ENCODE data around the gene SAMD14. TPM values are rescaled to one million over a fixed set of nuclear protein-coding genes. Genes with fewer than 3 reads are reported as not detected.

The SAMD14 gene
- total RNA-seq, 1 donor from 2014 or later = 21.2 TPM

DNA sequence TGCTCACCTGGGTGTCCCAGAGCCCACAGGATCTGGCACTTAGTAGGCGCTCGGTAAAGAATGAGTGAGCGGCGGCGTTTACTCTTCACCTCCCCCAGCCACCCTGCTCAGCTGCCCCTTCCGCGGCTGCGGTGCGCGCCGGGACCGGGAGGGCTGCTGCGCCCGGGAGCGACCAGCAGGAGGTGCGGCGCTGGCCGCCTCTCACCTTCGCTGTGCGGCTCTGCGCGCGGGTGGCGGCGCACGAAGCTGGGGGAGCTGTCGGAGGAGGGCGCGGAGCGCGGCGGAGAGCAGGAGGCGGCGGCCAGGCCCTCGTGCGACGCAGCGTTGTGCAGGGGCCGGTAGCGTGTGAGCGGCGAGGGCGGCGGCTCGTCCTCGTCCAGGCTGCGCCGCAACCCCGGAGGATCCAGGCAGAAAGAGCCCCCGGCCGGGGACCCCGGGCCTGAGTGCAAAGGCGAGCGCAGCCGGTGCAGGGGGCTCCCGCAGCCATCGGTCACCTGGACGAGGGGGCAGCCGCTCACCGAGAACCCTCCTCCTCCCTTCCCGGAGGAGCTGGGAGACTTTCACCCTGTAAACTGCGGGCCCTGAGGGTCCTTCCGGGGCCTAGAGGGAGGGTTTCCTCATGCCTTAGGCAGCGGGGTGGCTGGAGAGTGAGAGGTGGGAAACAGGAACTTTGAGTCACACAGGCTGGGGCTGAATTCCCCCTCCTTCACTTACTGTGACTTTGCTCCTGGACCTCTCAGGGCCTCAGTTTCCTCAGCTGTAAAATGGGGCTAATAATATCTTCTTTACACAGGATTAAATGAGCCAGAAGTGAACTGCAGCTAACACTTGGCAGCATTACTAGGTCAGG, 12.5 kb downstream of the SAMD14 start:
- FAIRE-seq = no peak
- DNase-seq (ENCODE audit: low spot score in 2 of 2) = no peak

DNA sequence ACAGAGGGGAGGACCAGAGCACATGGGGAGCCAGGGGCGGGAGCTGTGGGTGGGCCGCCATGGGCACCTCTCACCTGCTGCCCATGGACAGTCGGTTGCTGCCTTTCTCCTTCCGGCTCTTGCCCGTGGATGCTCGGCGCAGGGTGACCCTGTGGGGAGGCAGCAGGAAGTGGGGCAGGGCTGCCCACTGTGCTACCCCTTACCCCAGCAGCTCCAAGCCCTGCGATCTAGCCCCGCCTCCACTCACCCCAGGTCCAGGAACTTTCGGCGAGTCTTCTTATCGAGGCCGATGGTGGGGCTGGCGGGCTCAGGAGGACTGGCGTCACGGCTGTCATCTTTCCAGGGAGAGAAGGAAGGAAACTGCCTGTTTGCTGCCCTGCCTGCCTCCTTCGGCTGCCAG, 14.2 kb downstream of the SAMD14 start:
- FAIRE-seq = no peak
- DNase-seq (ENCODE audit: low spot score in 2 of 2) = no peak

DNA sequence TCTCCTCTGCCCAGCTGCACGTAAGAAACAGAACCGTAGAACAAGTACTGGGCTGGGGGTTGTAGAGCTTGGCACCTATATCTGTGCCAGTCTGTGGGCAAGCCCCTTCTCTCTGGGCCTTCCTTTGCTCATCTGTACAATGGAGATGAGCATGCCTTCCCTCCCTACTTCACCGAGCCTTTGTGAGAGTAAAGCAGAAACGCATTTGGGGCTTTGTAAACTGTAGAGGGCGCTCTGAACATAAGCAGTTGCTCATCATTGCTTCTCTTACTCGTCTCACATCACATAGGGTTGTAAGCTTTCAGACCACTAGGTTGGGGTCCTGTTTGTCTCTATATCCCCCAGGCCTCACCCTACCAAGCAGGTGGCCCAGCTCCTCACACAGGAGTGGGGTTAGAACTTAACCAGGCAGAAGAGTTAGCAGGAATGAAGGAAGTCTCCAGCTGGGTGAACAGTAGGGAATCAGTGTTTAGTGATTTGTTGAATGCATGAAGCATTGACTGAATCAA, 15.1 kb downstream of the SAMD14 start:
- FAIRE-seq (no peak), DNase-seq (ENCODE audit: low spot score in 2 of 2) (no peak)

GRCh38 chr17:50114401-50114800, 15.6 kb downstream of the SAMD14 start:
- FAIRE-seq (no peak), DNase-seq (ENCODE audit: low spot score in 2 of 2) (no peak)

DNA sequence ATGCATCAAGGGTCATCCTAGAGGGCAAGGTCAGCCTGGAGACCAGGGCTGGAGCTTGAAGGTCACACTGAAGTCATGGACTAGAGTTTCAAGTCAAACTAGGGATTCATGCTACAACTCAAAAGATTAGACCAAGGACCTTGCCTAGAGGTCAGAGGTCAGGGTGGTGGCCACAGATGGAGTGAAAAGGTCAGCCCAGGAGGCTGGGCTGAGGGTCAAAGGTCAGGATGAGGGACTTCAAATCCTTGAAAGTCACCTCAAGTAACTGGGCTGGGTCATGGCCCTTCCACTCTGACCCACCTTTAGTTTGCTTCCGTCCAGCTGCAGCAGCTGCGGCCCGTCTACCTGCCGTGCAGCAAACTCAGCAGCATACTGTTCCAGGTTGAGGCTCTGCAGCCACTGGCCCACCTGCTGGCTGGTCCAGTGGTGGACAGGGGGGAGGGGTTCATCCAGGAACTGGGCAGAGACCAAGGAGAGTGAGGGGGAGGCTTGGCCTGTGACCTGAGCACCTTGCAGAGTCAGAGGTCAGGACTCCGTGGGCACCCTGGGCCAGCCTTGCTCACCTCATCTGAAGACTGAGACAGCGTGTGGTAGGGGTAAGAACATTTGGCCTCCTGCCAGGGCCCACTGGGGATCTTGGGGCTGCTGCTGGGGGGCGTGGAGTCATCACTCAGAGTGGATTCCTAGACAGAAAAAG, 16.2 kb downstream of the SAMD14 start:
- FAIRE-seq = no peak
- no peak for DNase-seq (ENCODE audit: low spot score in 2 of 2)

- DNase-seq (ENCODE audit: low spot score in 2 of 2) = no peak
- no peak for FAIRE-seq
Observed at GRCh38 chr17:50112694-50113093, 17.3 kb downstream of the SAMD14 start.

DNA sequence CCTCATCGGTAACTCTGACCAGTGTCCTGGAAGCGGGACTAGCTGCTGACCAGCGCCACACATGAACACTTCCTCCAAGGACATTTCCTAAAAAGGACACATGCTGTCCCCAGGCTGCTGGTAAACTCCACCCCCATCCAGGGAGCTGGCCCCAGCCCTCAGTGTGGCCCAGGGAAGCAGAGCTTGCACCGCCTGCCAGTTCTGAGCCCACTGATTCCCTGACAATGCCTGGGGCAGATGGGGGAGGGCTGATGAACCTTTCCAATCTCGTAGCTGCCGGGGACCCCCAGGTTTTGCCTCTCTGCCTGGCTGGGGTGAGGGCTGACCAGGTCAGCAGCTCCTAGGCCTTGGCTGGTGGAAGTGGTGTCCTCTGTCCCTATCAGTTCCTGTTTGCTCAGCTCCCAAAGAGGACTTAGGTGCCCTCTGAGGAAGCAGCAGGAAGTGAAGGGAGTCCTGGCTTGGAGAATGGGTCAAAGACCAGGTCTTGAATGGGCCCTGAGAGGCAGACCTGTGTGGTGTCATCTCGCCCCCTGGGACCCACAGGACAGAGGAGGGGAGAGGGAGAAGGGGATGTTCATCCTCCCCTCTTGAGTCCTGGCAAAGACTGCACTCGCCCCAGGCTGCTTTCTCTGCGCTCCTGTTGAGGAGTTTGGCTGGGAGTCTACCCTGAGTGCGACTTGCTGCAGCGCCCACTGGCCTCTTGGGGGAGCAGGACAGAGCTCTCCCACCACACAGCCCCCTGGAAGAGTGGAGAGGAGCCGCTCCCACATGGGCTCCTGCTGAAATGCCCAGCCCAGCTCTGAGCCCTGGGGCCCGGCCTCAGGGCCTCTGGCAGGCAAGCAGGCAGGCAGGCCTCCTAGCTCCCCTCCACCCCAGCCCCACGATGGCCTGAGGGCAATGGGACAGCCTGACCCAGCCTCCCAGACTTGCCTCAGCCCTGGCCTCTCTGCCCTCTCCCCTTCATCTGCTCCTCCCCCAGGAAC, 18.0 kb downstream of the SAMD14 start:
- DNase-seq (ENCODE audit: low spot score in 2 of 2) (peak in 1 of 2 donors; percentile 70), FAIRE-seq (no peak)

DNA sequence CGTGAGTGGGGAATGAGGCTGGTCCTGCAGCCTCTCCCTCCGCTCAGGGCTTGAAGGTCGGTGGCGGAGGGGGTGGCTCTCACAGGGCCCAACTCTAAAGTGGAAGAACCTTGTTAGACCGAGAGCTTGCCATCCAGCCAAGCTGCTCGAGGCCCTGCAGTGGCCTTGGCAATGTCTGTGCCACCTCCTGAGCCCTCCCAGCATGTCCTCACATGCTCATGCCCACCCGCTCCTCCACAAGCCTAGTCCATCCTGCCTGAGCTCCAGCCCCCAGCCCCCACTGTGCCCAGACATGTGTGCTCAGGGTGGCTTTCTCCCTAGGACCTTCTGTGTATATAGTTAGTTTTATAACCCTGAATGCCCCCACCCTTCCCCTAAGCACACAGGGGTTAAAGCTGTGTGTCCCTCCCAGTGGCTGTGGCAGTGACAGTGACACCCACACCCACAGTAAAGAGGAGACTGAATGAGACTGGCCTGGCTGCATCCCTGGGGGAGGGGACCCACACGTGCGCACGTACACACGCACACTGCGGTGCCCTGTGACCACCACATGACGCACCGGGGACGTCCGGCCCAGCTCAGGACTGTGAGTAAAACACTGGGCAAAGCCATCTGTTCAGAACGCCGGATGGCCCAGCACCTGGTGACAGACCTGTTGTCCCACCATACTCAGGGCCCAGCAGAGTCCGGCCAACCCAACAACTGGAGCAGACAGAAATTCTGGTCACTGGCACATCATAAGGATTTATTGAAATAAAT, 19.2 kb downstream of the SAMD14 start:
- DNase-seq (ENCODE audit: low spot score in 2 of 2) = no peak

GRCh38 chr17:50109785-50110184, 20.2 kb downstream of the SAMD14 start:
- no peak for DNase-seq (ENCODE audit: low spot score in 2 of 2)
- no peak for FAIRE-seq

More for the DNA sequence above, 19.2 kb downstream of the SAMD14 start:
- FAIRE-seq = no peak

GRCh38 chr17:50109207-50109606, 20.8 kb downstream of the SAMD14 start:
- DNase-seq (ENCODE audit: low spot score in 2 of 2) = no peak
- no peak for FAIRE-seq

DNA sequence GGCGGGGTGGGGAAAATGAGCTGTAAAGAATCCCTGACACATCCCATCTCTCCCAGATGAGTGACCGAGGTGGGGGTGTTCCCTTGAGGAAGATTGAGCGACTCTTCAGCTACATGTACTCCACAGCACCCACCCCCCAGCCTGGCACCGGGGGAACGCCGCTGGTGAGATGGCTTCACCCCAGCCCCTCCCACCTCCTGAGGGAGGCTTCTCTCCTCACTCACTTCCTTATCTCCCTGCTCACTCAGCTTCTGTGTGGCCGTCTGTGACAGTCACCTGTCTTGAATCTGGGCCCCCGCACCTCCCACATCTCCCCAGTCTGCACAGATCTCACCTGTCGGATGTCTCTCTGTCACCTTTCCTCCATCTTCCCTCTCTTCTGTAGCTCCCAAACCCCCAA, 21.4 kb downstream of the SAMD14 start:
- no peak for FAIRE-seq
- no peak for DNase-seq (ENCODE audit: low spot score in 2 of 2)

GRCh38 chr17:50107790-50108414, 22.1 kb downstream of the SAMD14 start:
- no peak for FAIRE-seq
- no peak for DNase-seq (ENCODE audit: low spot score in 2 of 2)

- FAIRE-seq = no peak
Observed at GRCh38 chr17:50106393-50107131, 23.4 kb downstream of the SAMD14 start.

GRCh38 chr17:50105811-50106210, 24.1 kb downstream of the SAMD14 start:
- FAIRE-seq = no peak
- no peak for DNase-seq (ENCODE audit: low spot score in 2 of 2)

More at GRCh38 chr17:50106393-50107131, 23.4 kb downstream of the SAMD14 start:
- DNase-seq (ENCODE audit: low spot score in 2 of 2) = no peak

- DNase-seq (ENCODE audit: low spot score in 2 of 2) (no peak), FAIRE-seq (no peak)
Observed at GRCh38 chr17:50103941-50104340, 26.0 kb downstream of the SAMD14 start.

- DNase-seq (ENCODE audit: low spot score in 2 of 2) = no peak
- FAIRE-seq = no peak
Observed at GRCh38 chr17:50103252-50103651, 26.7 kb downstream of the SAMD14 start.

DNA sequence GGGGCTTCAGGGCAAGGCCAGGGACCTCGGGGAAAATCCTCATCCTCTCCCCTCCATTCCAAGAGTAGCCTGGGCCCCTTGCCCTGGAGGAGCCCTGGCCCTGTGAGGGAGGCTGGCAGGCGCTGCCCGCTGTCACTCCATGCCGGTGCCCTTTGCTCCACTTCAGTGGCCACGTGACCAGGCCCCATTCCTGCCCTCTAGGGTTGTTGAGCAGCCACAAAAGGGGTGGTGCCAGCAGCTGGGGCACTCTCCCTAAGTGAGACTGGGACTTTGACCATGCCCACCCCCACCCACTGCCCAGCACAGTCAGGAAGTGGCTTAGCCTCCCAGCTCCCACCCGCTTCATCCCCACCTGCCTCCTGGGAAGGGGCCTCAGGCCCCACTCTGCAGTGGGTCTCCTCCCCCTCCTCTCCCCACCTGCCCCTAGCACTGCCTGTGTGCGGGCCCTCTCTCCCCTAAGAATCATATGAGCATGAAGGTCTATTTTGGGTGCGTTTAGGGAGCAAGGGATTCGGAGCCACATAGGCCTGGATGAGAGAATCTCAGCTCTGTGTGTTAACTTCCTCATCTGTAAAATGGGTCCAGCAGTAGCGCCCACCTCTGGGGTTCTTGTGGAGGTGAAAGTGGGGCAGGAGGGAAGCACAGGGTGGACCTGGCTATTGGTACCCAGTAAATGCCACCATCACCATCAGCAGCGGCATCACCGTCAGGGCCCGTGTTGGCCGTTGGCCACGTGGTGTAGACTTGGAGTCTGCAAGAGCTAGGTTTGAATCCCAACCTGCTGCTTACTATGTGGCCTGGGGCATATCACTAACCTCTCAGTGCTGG, 27.6 kb downstream of the SAMD14 start:
- DNase-seq (ENCODE audit: low spot score in 2 of 2) (peak; percentile 67 to 71), FAIRE-seq (no peak)
